Measurements from ENCODE around the gene SLC47A1. TPM values are rescaled to one million over a fixed set of nuclear protein-coding genes. Genes with fewer than 3 reads are reported as not detected.

The SLC47A1 gene
- total and polyA plus RNA-seq, 2 of the 13 experiments (the other 11 are each of a cell fraction or from before 2014, with no cell fraction given) = 42.1 to 67.5 TPM

DNA sequence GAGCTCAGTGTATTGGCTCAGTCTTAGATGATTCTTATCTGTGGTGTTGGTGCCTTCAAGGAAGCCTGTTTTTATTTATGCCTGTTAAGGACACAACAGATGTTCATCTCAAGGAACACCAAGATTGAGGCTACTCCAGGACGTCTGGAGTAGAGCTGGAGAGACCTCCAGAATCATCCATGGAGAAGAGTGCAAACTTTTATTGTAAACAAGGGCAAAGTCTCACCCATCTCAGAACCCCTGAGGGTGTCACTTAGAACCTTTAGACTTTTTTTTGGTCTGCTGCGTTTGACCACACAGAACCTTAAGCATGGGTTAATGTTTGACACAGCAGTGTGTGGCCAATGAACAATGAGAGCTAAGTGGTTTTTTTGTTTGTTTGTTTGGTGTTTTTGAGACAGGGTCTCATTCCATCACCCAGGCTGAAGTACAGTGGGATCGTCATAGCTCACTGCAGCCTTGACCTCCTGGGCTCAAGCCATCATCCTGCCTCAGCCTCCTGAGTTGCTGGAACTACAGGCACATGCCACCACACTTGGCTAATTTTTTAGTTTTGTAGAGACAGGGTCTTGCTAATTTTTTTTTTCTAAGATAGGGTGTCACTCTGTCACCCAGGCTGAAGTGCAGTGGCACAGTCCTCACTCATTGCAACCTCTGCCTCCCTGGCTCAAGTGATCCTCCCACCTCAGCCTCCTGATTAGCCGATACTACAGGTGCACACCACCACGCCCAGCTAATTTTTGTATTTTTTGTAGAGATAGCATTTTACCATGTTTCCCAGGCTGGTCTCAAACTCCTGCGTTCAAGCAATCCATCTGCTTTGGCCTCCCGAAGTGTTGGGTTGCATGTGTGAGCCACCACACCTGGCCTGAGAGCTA is 16.3 kb downstream of the SLC47A1 start (continued):
- 0 out of 2 replicates have a peak, but pooled peaks have one; percentile 46 for TF ChIP-seq ZSCAN29 (CRISPR knock-in tag; conservative IDR thresholded peaks at IDR 0.05)
- peak; percentile 22; the same call in 1 of the 2 replicates for TF ChIP-seq BRD4 (CRISPR knock-in tag; IDR thresholded peaks at IDR 0.05)
- peak; percentile 53; the same call in 1 of the 2 replicates for TF ChIP-seq ZKSCAN8 (CRISPR knock-in tag; IDR thresholded peaks at IDR 0.05; ENCODE audit: borderline replicate concordance)
- no peak for TF ChIP-seq ZNF549 (CRISPR knock-in tag; IDR thresholded peaks at IDR 0.05)
- TF ChIP-seq, protein P1, sequence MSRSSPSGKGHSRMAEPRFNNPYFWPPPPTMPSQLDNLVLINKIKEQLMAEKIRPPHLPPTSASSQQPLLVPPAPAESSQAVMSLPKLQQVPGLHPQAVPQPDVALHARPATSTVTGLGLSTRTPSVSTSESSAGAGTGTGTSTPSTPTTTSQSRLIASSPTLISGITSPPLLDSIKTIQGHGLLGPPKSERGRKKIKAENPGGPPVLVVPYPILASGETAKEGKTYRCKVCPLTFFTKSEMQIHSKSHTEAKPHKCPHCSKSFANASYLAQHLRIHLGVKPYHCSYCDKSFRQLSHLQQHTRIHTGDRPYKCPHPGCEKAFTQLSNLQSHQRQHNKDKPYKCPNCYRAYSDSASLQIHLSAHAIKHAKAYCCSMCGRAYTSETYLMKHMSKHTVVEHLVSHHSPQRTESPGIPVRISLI (CRISPR knock-in tag; IDR thresholded peaks at IDR 0.05; ENCODE audit: borderline replicate concordance) = peak; percentile 95
- peak; percentile 83 for TF ChIP-seq ZBTB7B (CRISPR knock-in tag; IDR thresholded peaks at IDR 0.05)
- peak; percentile 87; the same call in 1 of the 2 replicates for TF ChIP-seq CHD4 (IDR thresholded peaks at IDR 0.05; ENCODE audit: borderline replicate concordance, low read length)
- TF ChIP-seq, protein P2, sequence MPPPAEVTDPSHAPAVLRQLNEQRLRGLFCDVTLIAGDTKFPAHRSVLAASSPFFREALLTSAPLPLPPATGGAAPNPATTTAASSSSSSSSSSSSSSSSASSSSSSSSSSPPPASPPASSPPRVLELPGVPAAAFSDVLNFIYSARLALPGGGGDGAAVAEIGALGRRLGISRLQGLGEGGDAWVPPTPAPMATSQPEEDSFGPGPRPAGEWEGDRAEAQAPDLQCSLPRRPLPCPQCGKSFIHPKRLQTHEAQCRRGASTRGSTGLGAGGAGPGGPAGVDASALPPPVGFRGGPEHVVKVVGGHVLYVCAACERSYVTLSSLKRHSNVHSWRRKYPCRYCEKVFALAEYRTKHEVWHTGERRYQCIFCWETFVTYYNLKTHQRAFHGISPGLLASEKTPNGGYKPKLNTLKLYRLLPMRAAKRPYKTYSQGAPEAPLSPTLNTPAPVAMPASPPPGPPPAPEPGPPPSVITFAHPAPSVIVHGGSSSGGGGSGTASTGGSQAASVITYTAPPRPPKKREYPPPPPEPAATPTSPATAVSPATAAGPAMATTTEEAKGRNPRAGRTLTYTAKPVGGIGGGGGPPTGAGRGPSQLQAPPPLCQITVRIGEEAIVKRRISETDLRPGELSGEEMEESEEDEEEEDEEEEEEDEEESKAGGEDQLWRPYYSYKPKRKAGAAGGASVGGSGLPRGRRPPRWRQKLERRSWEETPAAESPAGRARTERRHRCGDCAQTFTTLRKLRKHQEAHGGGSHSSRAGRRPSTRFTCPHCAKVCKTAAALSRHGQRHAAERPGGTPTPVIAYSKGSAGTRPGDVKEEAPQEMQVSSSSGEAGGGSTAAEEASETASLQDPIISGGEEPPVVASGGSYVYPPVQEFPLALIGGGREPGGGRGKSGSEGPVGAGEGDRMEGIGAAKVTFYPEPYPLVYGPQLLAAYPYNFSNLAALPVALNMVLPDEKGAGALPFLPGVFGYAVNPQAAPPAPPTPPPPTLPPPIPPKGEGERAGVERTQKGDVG (CRISPR knock-in tag; IDR thresholded peaks at IDR 0.05; ENCODE audit: borderline replicate concordance) = no peak
- TF ChIP-seq, protein P3, sequence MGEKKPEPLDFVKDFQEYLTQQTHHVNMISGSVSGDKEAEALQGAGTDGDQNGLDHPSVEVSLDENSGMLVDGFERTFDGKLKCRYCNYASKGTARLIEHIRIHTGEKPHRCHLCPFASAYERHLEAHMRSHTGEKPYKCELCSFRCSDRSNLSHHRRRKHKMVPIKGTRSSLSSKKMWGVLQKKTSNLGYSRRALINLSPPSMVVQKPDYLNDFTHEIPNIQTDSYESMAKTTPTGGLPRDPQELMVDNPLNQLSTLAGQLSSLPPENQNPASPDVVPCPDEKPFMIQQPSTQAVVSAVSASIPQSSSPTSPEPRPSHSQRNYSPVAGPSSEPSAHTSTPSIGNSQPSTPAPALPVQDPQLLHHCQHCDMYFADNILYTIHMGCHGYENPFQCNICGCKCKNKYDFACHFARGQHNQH (CRISPR knock-in tag; IDR thresholded peaks at IDR 0.05) = peak; percentile 34; the same call in 1 of the 2 replicates
- peak; percentile 66; the same call in 1 of the 2 replicates for TF ChIP-seq MIXL1 (CRISPR knock-in tag; IDR thresholded peaks at IDR 0.05)
- 0 out of 2 replicates have a peak, but pooled peaks have one; percentile 12 for TF ChIP-seq ATF7 (IDR thresholded peaks at IDR 0.05)
- TF ChIP-seq ATF7 (CRISPR knock-in tag; IDR thresholded peaks at IDR 0.05) = no peak
- TF ChIP-seq, protein P4, sequence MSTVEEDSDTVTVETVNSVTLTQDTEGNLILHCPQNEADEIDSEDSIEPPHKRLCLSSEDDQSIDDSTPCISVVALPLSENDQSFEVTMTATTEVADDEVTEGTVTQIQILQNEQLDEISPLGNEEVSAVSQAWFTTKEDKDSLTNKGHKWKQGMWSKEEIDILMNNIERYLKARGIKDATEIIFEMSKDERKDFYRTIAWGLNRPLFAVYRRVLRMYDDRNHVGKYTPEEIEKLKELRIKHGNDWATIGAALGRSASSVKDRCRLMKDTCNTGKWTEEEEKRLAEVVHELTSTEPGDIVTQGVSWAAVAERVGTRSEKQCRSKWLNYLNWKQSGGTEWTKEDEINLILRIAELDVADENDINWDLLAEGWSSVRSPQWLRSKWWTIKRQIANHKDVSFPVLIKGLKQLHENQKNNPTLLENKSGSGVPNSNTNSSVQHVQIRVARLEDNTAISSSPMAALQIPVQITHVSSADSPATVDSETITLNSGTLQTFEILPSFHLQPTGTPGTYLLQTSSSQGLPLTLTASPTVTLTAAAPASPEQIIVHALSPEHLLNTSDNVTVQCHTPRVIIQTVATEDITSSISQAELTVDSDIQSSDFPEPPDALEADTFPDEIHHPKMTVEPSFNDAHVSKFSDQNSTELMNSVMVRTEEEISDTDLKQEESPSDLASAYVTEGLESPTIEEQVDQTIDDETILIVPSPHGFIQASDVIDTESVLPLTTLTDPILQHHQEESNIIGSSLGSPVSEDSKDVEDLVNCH (CRISPR knock-in tag; IDR thresholded peaks at IDR 0.05) = no peak
- TF ChIP-seq GATA4 (IDR thresholded peaks at IDR 0.05; ENCODE audit: borderline replicate concordance, low read depth) = peak; percentile 37; the same call in 1 of the 2 replicates
- TF ChIP-seq, protein P5, sequence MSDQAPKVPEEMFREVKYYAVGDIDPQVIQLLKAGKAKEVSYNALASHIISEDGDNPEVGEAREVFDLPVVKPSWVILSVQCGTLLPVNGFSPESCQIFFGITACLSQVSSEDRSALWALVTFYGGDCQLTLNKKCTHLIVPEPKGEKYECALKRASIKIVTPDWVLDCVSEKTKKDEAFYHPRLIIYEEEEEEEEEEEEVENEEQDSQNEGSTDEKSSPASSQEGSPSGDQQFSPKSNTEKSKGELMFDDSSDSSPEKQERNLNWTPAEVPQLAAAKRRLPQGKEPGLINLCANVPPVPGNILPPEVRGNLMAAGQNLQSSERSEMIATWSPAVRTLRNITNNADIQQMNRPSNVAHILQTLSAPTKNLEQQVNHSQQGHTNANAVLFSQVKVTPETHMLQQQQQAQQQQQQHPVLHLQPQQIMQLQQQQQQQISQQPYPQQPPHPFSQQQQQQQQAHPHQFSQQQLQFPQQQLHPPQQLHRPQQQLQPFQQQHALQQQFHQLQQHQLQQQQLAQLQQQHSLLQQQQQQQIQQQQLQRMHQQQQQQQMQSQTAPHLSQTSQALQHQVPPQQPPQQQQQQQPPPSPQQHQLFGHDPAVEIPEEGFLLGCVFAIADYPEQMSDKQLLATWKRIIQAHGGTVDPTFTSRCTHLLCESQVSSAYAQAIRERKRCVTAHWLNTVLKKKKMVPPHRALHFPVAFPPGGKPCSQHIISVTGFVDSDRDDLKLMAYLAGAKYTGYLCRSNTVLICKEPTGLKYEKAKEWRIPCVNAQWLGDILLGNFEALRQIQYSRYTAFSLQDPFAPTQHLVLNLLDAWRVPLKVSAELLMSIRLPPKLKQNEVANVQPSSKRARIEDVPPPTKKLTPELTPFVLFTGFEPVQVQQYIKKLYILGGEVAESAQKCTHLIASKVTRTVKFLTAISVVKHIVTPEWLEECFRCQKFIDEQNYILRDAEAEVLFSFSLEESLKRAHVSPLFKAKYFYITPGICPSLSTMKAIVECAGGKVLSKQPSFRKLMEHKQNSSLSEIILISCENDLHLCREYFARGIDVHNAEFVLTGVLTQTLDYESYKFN (CRISPR knock-in tag; conservative IDR thresholded peaks at IDR 0.05) = peak; percentile 96
